A549 (cell line): ENCODE results near the gene AMMECR1.

Experiments used
- RAD21 ChIP-seq, 2 experiments: fragments of >200 bp in 1 of 2; sonication (Bioruptor Twin) in 1 of 2; formaldehyde crosslinking in 1 of 2; IDR thresholded peaks in 1 of 2; conservative IDR thresholded peaks in 1 of 2; 2 replicates in 1 of 2; 3 replicates in 1 of 2; pipeline ENCODE4 v1.6.1; 2012 to 2018; ENCODE audit warnings: inconsistent platforms in 1 of 2
- SMC3 ChIP-seq: fragments of >200 bp; sonication (Bioruptor Twin); formaldehyde crosslinking; IDR thresholded peaks from 3 replicates; pipeline ENCODE4 v1.6.1; 2018; ENCODE audit warnings: inconsistent platforms
- ZC3H11A ChIP-seq: fragments of 450-650 bp; IDR thresholded peaks from 2 replicates; pipeline ENCODE4 v1.6.1; 2014; ENCODE audit warnings: antibody characterized with exemption, mild to moderate bottlenecking
- TF ChIP-seq, protein P1 (sequence below): fragments of >200 bp; sonication (Bioruptor Twin); formaldehyde crosslinking; IDR thresholded peaks from 3 replicates; pipeline ENCODE4 v1.5.1; 2016
- TF ChIP-seq, protein P2 (sequence below): fragments of 250-450 bp; sonication (Bioruptor Pico); IDR thresholded peaks from 2 replicates; pipeline ENCODE4 v1.5.0; 2020; ENCODE audit warnings: low read depth, mild to moderate bottlenecking, moderate library complexity

DNA sequence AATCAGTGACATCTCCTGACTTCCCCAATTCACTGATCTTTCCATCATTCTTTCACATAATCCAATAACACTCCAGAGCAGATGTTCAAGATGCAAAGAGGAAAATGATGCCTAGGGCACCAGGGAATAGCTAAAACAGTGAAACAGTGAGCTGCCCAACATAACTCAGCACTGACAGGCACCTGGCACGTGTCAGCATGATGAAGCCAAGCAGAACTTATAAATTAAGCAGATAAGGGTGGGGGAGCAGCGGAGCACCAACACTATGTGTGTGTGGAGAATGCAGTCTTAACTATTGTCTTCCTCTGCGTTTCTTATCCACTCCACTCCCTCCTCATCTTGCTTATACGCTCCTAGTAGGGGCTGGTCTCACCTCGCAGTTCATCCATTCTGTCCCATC is 89.4 kb downstream of the AMMECR1 start:
- TF ChIP-seq, protein P1, sequence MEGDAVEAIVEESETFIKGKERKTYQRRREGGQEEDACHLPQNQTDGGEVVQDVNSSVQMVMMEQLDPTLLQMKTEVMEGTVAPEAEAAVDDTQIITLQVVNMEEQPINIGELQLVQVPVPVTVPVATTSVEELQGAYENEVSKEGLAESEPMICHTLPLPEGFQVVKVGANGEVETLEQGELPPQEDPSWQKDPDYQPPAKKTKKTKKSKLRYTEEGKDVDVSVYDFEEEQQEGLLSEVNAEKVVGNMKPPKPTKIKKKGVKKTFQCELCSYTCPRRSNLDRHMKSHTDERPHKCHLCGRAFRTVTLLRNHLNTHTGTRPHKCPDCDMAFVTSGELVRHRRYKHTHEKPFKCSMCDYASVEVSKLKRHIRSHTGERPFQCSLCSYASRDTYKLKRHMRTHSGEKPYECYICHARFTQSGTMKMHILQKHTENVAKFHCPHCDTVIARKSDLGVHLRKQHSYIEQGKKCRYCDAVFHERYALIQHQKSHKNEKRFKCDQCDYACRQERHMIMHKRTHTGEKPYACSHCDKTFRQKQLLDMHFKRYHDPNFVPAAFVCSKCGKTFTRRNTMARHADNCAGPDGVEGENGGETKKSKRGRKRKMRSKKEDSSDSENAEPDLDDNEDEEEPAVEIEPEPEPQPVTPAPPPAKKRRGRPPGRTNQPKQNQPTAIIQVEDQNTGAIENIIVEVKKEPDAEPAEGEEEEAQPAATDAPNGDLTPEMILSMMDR: no peak
- TF ChIP-seq SMC3: no peak
- TF ChIP-seq, protein P2, sequence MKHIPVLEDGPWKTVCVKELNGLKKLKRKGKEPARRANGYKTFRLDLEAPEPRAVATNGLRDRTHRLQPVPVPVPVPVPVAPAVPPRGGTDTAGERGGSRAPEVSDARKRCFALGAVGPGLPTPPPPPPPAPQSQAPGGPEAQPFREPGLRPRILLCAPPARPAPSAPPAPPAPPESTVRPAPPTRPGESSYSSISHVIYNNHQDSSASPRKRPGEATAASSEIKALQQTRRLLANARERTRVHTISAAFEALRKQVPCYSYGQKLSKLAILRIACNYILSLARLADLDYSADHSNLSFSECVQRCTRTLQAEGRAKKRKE (CRISPR knock-in tag): no peak
- no peak for TF ChIP-seq ZC3H11A
- TF ChIP-seq RAD21 (conservative IDR thresholded peaks at IDR 0.05 in 1 of 2, IDR thresholded peaks at IDR 0.05 in 1 of 2): no peak
